Ishikawa (cell line): Measurements from ENCODE around the gene PKDREJ.

ENCODE experiments used
- CEBPB ChIP-seq: IDR thresholded peaks from 2 replicates; pipeline ENCODE4 v1.6.1; 2012
- CREB1 ChIP-seq: IDR thresholded peaks from 2 replicates; pipeline ENCODE4 v1.6.1; 2012; ENCODE audit warnings: low read depth
- EGR1 ChIP-seq: IDR thresholded peaks from 2 replicates; pipeline ENCODE4 v1.6.1; 2012
- EP300 ChIP-seq: IDR thresholded peaks from 2 replicates; pipeline ENCODE4 v1.6.1; 2012; ENCODE audit warnings: borderline replicate concordance
- FOXM1 ChIP-seq: IDR thresholded peaks from 2 replicates; pipeline ENCODE4 v1.6.1; 2012; ENCODE audit warnings: low read depth, borderline replicate concordance
- MAX ChIP-seq: IDR thresholded peaks from 2 replicates; pipeline ENCODE4 v1.6.1; 2012
- NFIC ChIP-seq: IDR thresholded peaks from 2 replicates; pipeline ENCODE4 v1.6.1; 2012
- RAD21 ChIP-seq: IDR thresholded peaks from 2 replicates; pipeline ENCODE4 v1.6.1; 2012; ENCODE audit warnings: low read depth
- REST ChIP-seq: IDR thresholded peaks from 2 replicates; pipeline ENCODE4 v1.6.1; 2012; ENCODE audit warnings: low read depth, mild to moderate bottlenecking
- TAF1 ChIP-seq: IDR thresholded peaks from 2 replicates; pipeline ENCODE4 v1.6.1; 2012; ENCODE audit warnings: low read depth, mild to moderate bottlenecking
- TCF12 ChIP-seq: IDR thresholded peaks from 2 replicates; pipeline ENCODE4 v1.6.1; 2012; ENCODE audit warnings: low read depth
- TEAD4 ChIP-seq: IDR thresholded peaks from 2 replicates; pipeline ENCODE4 v1.6.1; 2012
- USF1 ChIP-seq: IDR thresholded peaks from 2 replicates; pipeline ENCODE4 v1.6.1; 2012
- YY1 ChIP-seq: IDR thresholded peaks from 2 replicates; pipeline ENCODE4 v1.6.1; 2012; ENCODE audit warnings: low read depth
- ZBTB7A ChIP-seq: IDR thresholded peaks from 2 replicates; pipeline ENCODE4 v1.6.1; 2012; ENCODE audit warnings: low read depth

The PKDREJ gene

GRCh38 chr22:46280999-46281623 lies 18.0 kb upstream of the PKDREJ start:
- no peak for TF ChIP-seq YY1
- TF ChIP-seq RAD21, result no peak
- TF ChIP-seq REST, result no peak
- no peak for TF ChIP-seq EP300
- TF ChIP-seq ZBTB7A, result no peak

- TF ChIP-seq RAD21 (no peak), TEAD4 (no peak), NFIC (no peak), CEBPB (no peak), EP300 (no peak), TCF12 (no peak), REST (no peak), FOXM1 (no peak), CREB1 (no peak), ZBTB7A (no peak), TAF1 (no peak), MAX (no peak), USF1 (no peak), EGR1 (no peak), YY1 (no peak)
Observed at GRCh38 chr22:46280063-46280817, 17.1 kb upstream of the PKDREJ start.

GRCh38 chr22:46278656-46279645 lies 15.8 kb upstream of the PKDREJ start:
- TF ChIP-seq TCF12 (no peak), TAF1 (no peak), YY1 (no peak), NFIC (no peak), MAX (no peak), EP300 (no peak), RAD21 (no peak), USF1 (no peak), CEBPB (no peak), TEAD4 (no peak), ZBTB7A (no peak), EGR1 (no peak)

GRCh38 chr22:46276563-46276962 lies 13.4 kb upstream of the PKDREJ start:
- no peak for TF ChIP-seq EGR1
- TF ChIP-seq CREB1, result no peak
- no peak for TF ChIP-seq CEBPB
- TF ChIP-seq TAF1, result no peak
- no peak for TF ChIP-seq ZBTB7A
- TF ChIP-seq YY1, result no peak
- no peak for TF ChIP-seq EP300
- no peak for TF ChIP-seq NFIC
- no peak for TF ChIP-seq RAD21
- no peak for TF ChIP-seq REST
